ENCODE results near the gene FCGR3B. TPM values are rescaled to one million over a fixed set of nuclear protein-coding genes. Genes with fewer than 3 reads are reported as not detected.
"Not testable (repeated sequence)": the region's sequence is repeated elsewhere in the genome, so short reads cannot be mapped to it uniquely, and the experiment has no call there.

The FCGR3B gene
- total RNA-seq (under 1 TPM in 1 of 2 donors, not detected in 1; 0.37 TPM), total RNA-seq (0 reads per million in 2 donors)

GRCh38 chr1:161631076-161631475 lies at the start of gene FCGR3B:
Gene FCGR3B (minus strand): TSS chr1:161631176. CDS start chr1:161631094, 82 bp downstream.
- H3K4me3 Mint-ChIP-seq: no peak within 1 kb of the TSS
- DNase-seq (no peak), ATAC-seq (no peak)
- H3K4me1 Mint-ChIP-seq: no peaks in the 10 kb centered on the region
- no peaks in the 10 kb centered on the region for H3K9me3 ChIP-seq (ENCODE audit: control insufficient read depth, low read length, poor library complexity, severe bottlenecking)
- no peaks in the 10 kb centered on the region for H3K36me3 Mint-ChIP-seq (ENCODE audit: low read depth)
- H3K27ac Mint-ChIP-seq: no peak within 1 kb of the TSS
- H3K27me3 Mint-ChIP-seq: no peaks in the 10 kb centered on the region

GRCh38 chr1:161678500-161678899 lies 47.5 kb upstream of the FCGR3B start:
- no peak overlapping the region for H3K4me3 Mint-ChIP-seq
- no peak for DNase-seq
- no peak for ATAC-seq
- peaks cover 2% of the 10 kb centered on the region for H3K4me1 Mint-ChIP-seq
- H3K36me3 Mint-ChIP-seq (ENCODE audit: low read depth): no peaks in the 10 kb centered on the region
- H3K27ac Mint-ChIP-seq: no peak overlapping the region
- H3K27me3 Mint-ChIP-seq: peaks cover 11% of the 10 kb centered on the region
- H3K9me3 ChIP-seq (ENCODE audit: control insufficient read depth, low read length, poor library complexity, severe bottlenecking): no peaks in the 10 kb centered on the region

GRCh38 chr1:161676958-161677689 lies 46.1 kb upstream of the FCGR3B start:
- no peak for DNase-seq
- H3K27me3 Mint-ChIP-seq: peaks cover 6% of the 10 kb centered on the region
- peaks cover 2% of the 10 kb centered on the region for H3K4me1 Mint-ChIP-seq
- H3K27ac Mint-ChIP-seq: no peak overlapping the region
- no peaks in the 10 kb centered on the region for H3K9me3 ChIP-seq (ENCODE audit: control insufficient read depth, low read length, poor library complexity, severe bottlenecking)
- no peak overlapping the region for H3K4me3 Mint-ChIP-seq
- no peak for ATAC-seq
- H3K36me3 Mint-ChIP-seq (ENCODE audit: low read depth): no peaks in the 10 kb centered on the region

- H3K9me3 ChIP-seq (ENCODE audit: control insufficient read depth, low read length, poor library complexity, severe bottlenecking): no peaks in the 10 kb centered on the region
- DNase-seq (no peak), ATAC-seq (no peak)
- Mint-ChIP-seq H3K27me3 (peaks cover 6% of the 10 kb centered on the region), H3K27ac (no peak overlapping the region), H3K4me3 (no peak overlapping the region), H3K36me3 (ENCODE audit: low read depth) (no peaks in the 10 kb centered on the region), H3K4me1 (peaks cover 2% of the 10 kb centered on the region)
Measured at GRCh38 chr1:161676441-161676840, 45.5 kb upstream of the FCGR3B start.

- not testable (repeated sequence) for DNase-seq; ATAC-seq; H3K36me3 Mint-ChIP-seq (ENCODE audit: low read depth); H3K4me3 Mint-ChIP-seq; H3K4me1 Mint-ChIP-seq; H3K27me3 Mint-ChIP-seq; H3K9me3 ChIP-seq (ENCODE audit: control insufficient read depth, low read length, poor library complexity, severe bottlenecking); H3K27ac Mint-ChIP-seq
Measured at GRCh38 chr1:161674908-161675307, 43.9 kb upstream of the FCGR3B start.

GRCh38 chr1:161674447-161674846 lies 43.5 kb upstream of the FCGR3B start:
- H3K27ac Mint-ChIP-seq; H3K9me3 ChIP-seq (ENCODE audit: control insufficient read depth, low read length, poor library complexity, severe bottlenecking); H3K4me3 Mint-ChIP-seq; H3K36me3 Mint-ChIP-seq (ENCODE audit: low read depth); DNase-seq; ATAC-seq; H3K27me3 Mint-ChIP-seq; H3K4me1 Mint-ChIP-seq: not testable (repeated sequence)

- not testable (repeated sequence) for H3K36me3 Mint-ChIP-seq (ENCODE audit: low read depth); ATAC-seq; H3K27me3 Mint-ChIP-seq; H3K4me1 Mint-ChIP-seq; DNase-seq; H3K9me3 ChIP-seq (ENCODE audit: control insufficient read depth, low read length, poor library complexity, severe bottlenecking); H3K27ac Mint-ChIP-seq; H3K4me3 Mint-ChIP-seq
Measured at GRCh38 chr1:161673437-161673836, 42.5 kb upstream of the FCGR3B start.

- not testable (repeated sequence) for H3K4me1 Mint-ChIP-seq; H3K36me3 Mint-ChIP-seq (ENCODE audit: low read depth); H3K9me3 ChIP-seq (ENCODE audit: control insufficient read depth, low read length, poor library complexity, severe bottlenecking); H3K4me3 Mint-ChIP-seq; DNase-seq; H3K27ac Mint-ChIP-seq; H3K27me3 Mint-ChIP-seq; ATAC-seq
Measured at GRCh38 chr1:161671045-161672020, 40.4 kb upstream of the FCGR3B start.

GRCh38 chr1:161664689-161665088 lies 33.7 kb upstream of the FCGR3B start:
- not testable (repeated sequence) for ATAC-seq; H3K27ac Mint-ChIP-seq; H3K4me3 Mint-ChIP-seq; H3K4me1 Mint-ChIP-seq; DNase-seq; H3K27me3 Mint-ChIP-seq; H3K9me3 ChIP-seq (ENCODE audit: control insufficient read depth, low read length, poor library complexity, severe bottlenecking); H3K36me3 Mint-ChIP-seq (ENCODE audit: low read depth)

- not testable (repeated sequence) for H3K36me3 Mint-ChIP-seq (ENCODE audit: low read depth); H3K4me1 Mint-ChIP-seq; H3K27me3 Mint-ChIP-seq; H3K27ac Mint-ChIP-seq; ATAC-seq; H3K9me3 ChIP-seq (ENCODE audit: control insufficient read depth, low read length, poor library complexity, severe bottlenecking); DNase-seq; H3K4me3 Mint-ChIP-seq
Measured at GRCh38 chr1:161663569-161663968, 32.6 kb upstream of the FCGR3B start.

GRCh38 chr1:161662684-161663339 lies 31.8 kb upstream of the FCGR3B start, which contains the start of gene FCGR2B:
Gene FCGR2B (plus strand): TSS chr1:161663143. CDS start chr1:161663242, 99 bp downstream.
- H3K9me3 ChIP-seq (ENCODE audit: control insufficient read depth, low read length, poor library complexity, severe bottlenecking); H3K36me3 Mint-ChIP-seq (ENCODE audit: low read depth); H3K4me1 Mint-ChIP-seq; DNase-seq; H3K4me3 Mint-ChIP-seq; H3K27me3 Mint-ChIP-seq; H3K27ac Mint-ChIP-seq: not testable (repeated sequence)
- ATAC-seq: peak; percentile 42

- not testable (repeated sequence) for H3K9me3 ChIP-seq (ENCODE audit: control insufficient read depth, low read length, poor library complexity, severe bottlenecking); H3K4me1 Mint-ChIP-seq; H3K4me3 Mint-ChIP-seq; H3K27me3 Mint-ChIP-seq; DNase-seq; H3K36me3 Mint-ChIP-seq (ENCODE audit: low read depth); H3K27ac Mint-ChIP-seq
- ATAC-seq: peak; percentile 50
Measured at GRCh38 chr1:161661660-161662311, 30.8 kb upstream of the FCGR3B start.
